Inflammatory macrophage treated with lipopolysaccharide for 1 hour (primary cell): ENCODE data around the gene ZFAND6.
"Not testable (repeated sequence)": the region's sequence is repeated elsewhere in the genome, so short reads cannot be mapped to it uniquely, and the experiment has no call there.

ENCODE experiments used
- DNase-seq, 2 donors: peaks; one replicate each; pipeline ENCODE4 v3.0.0-alpha.2; 2020 to 2022

The ZFAND6 gene

GRCh38 chr15:80099662-80100061, 40.2 kb downstream of the ZFAND6 start:
- DNase-seq: not testable (repeated sequence)

- no peak for DNase-seq
Observed at GRCh38 chr15:80100247-80100646, 40.8 kb downstream of the ZFAND6 start.

GRCh38 chr15:80105193-80105592, 45.7 kb downstream of the ZFAND6 start:
- DNase-seq: no peak

- DNase-seq: no peak
Observed at GRCh38 chr15:80105595-80105994, 46.1 kb downstream of the ZFAND6 start.

- no peak for DNase-seq
Observed at GRCh38 chr15:80106051-80106450, 46.6 kb downstream of the ZFAND6 start.

GRCh38 chr15:80107204-80107603, 47.7 kb downstream of the ZFAND6 start:
- no peak for DNase-seq

GRCh38 chr15:80107774-80108173, 48.3 kb downstream of the ZFAND6 start:
- no peak for DNase-seq

- no peak for DNase-seq
Observed at GRCh38 chr15:80109388-80109787, 49.9 kb downstream of the ZFAND6 start.

GRCh38 chr15:80110920-80111319, 51.4 kb downstream of the ZFAND6 start:
- no peak for DNase-seq

GRCh38 chr15:80114114-80114513, 54.6 kb downstream of the ZFAND6 start:
- no peak for DNase-seq

- no peak for DNase-seq
Observed at GRCh38 chr15:80115021-80115420, 55.5 kb downstream of the ZFAND6 start.

GRCh38 chr15:80118956-80119355, 59.5 kb downstream of the ZFAND6 start:
- no peak for DNase-seq

- no peak for DNase-seq
Observed at GRCh38 chr15:80120636-80121035, 61.2 kb downstream of the ZFAND6 start.

GRCh38 chr15:80121546-80121945, 62.1 kb downstream of the ZFAND6 start:
- no peak for DNase-seq

- peak; percentile 21 to 28 for DNase-seq
Observed at GRCh38 chr15:80123034-80123433, 63.6 kb downstream of the ZFAND6 start.

GRCh38 chr15:80127253-80127652, 67.8 kb downstream of the ZFAND6 start:
- not testable (repeated sequence) for DNase-seq

- no peak for DNase-seq
Observed at GRCh38 chr15:80127911-80128310, 68.4 kb downstream of the ZFAND6 start.

- DNase-seq: no peak
Observed at GRCh38 chr15:80132382-80132781, 72.9 kb downstream of the ZFAND6 start.

- DNase-seq: no peak
Observed at GRCh38 chr15:80136854-80137253, 77.4 kb downstream of the ZFAND6 start.

- no peak for DNase-seq
Observed at GRCh38 chr15:80138961-80139360, 79.5 kb downstream of the ZFAND6 start.

GRCh38 chr15:80140909-80141308, 81.4 kb downstream of the ZFAND6 start:
- DNase-seq: no peak

GRCh38 chr15:80141916-80142598, 82.6 kb downstream of the ZFAND6 start:
- no peak for DNase-seq

GRCh38 chr15:80142646-80143045, 83.2 kb downstream of the ZFAND6 start:
- DNase-seq: no peak

- no peak for DNase-seq
Observed at GRCh38 chr15:80151148-80151547, 91.7 kb downstream of the ZFAND6 start.

- no peak for DNase-seq
Observed at GRCh38 chr15:80151576-80151975, 92.1 kb downstream of the ZFAND6 start.
